Activated CD8-positive, alpha-beta memory T cell treated with anti-CD3 and anti-CD28 coated beads for 36 hours (primary cell): Measurements from ENCODE around the gene SNAPIN. TPM values are rescaled to one million over a fixed set of nuclear protein-coding genes. Genes with fewer than 3 reads are reported as not detected.

Experiments used
- CTCF ChIA-PET: fragments of 350-600 bp; sonication (Branson Sonifier 250); formaldehyde crosslinking; loops from one replicate; lab custom pipeline; 2021; ENCODE audit warnings: antibody characterized with exemption; lab: Charles Lee
- POLR2A ChIA-PET: fragments of 350-600 bp; sonication (Branson Sonifier 250); formaldehyde crosslinking; loops from one replicate; lab custom pipeline; 2021; ENCODE audit warnings: antibody characterized with exemption; lab: Charles Lee
- total RNA-seq, 2 experiments: library from RNA; stranded (reverse); gene quantifications; one replicate each; pipeline ENCODE4 v1.2.3, GENCODE V29; 2021

Gene SNAPIN
- 10 to 100 TPM; 34.3 to 34.4 TPM for total RNA-seq

- CTCF ChIA-PET: interaction anchor here (1.0 kb wide), 1 partner anchor 148 kb away, joined by 3 read pairs; no protein-coding TSS in a partner anchor
- POLR2A ChIA-PET: interaction anchor here (0.7 to 1.4 kb wide), 5 partner anchors 9 to 123 kb away, joined by 3 to 10 read pairs (median 3); partner anchors contain the start of genes CHTOP and ILF2
Measured at GRCh38 chr1:153658400-153659174, at the start of gene SNAPIN. Gene SNAPIN, plus strand, starts transcription at chr1:153658703. Its CDS starts 41 bp downstream, at chr1:153658744.

DNA sequence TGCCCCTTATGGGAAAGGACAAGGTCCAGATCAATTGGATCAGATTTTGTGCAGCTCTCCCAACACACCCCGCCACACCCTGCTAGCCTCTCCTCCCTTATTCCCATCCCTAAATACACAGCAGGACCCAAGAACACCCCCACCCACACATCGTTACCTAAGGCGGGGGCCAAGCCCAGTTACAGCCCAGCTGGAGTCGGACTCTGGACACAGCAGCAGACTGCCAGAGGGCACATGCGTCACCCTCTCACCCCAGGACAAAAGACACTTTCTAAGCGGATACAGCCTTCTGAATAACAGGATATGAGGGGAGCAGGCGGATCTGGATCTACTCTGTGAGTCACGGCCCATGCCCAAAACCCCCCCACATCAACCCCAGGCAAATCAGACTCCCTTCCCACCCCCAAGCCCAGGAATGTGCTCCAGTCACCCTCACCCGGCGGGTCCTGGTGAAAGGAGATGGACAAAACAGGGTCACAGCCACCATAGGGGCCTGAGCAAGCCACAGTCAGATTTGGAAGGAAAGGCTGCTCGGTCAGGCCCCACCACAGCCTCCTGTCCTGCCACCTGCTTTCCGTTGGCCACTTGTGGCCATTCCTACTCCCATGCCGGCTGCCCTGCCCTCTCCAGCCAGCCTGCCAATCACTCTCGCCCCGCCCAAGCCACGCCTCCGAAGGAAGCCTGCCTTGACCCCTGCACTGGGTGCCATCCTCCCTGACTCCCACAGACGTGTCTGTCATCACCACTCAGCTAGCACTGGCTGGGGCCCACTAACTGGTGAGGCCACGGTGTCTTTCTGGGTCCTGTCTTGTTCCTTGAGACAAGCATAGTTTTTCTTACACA, 49.5 kb upstream of the SNAPIN start:
- ChIA-PET CTCF (no interaction called here), POLR2A (no interaction called here)

- POLR2A ChIA-PET: no interaction called here
- CTCF ChIA-PET: no interaction called here
Measured at GRCh38 chr1:153609585-153609907, 49.0 kb upstream of the SNAPIN start.

GRCh38 chr1:153610334-153610733, 48.2 kb upstream of the SNAPIN start:
- CTCF ChIA-PET: no interaction called here
- POLR2A ChIA-PET: no interaction called here

GRCh38 chr1:153610811-153611301, 47.6 kb upstream of the SNAPIN start:
- CTCF ChIA-PET: no interaction called here
- POLR2A ChIA-PET: no interaction called here

DNA sequence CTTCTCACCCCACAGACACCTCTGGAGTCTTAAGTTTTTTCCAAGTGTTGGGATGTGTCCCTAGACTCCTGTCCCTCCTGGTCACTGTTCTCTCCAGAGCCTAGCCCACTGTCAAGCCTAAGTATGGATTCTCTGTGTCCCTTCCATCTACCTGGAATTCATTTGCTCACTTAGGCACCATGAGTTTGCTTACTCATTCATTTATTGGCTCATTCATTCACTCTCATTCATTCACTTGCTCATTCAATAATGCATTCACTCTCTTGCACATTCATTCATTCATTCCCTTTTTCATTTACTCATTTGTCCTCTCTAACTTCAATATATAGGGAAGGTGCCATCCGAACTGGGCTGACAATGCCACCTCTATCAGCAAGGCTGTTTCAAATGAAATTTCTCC, 47.1 kb upstream of the SNAPIN start:
- ChIA-PET CTCF (interaction anchor here (1.3 kb wide), 1 partner anchor 11 kb away, joined by 4 read pairs; no protein-coding TSS in a partner anchor), POLR2A (no interaction called here)

DNA sequence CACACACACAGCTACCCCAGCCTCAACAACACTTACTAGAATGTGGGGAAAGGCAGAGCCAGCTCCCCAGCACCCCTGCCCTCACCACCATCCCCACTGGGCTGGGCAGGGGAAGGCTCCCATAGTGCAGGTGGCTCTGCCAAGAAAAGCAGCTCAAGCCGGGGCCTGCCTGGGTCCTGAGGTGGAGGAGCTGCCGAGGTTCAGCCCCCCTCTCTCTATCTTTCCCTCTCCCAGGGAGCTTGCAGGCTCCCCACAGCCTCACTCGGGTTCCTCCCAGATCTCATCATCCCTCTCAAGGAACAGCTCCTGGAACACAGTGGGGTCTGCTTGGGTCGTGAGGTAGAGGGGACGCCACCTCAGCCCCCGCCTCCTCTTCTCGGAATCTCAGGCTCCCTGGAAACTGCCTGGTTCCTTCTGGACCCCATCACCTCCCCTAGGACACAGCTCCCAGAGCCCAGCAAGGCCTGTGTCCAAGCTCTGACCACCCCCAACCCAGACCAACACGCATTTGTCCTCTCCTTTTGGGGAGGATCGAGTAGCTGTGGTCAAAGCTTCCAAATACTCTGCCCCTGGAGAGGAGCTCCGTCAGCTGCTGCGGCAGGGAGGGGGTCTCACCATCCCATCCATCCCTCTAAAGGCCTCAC, 46.3 kb upstream of the SNAPIN start:
- ChIA-PET POLR2A (no interaction called here), CTCF (interaction anchor here (1.3 kb wide), 1 partner anchor 10 kb away, joined by 4 read pairs; no protein-coding TSS in a partner anchor)

DNA sequence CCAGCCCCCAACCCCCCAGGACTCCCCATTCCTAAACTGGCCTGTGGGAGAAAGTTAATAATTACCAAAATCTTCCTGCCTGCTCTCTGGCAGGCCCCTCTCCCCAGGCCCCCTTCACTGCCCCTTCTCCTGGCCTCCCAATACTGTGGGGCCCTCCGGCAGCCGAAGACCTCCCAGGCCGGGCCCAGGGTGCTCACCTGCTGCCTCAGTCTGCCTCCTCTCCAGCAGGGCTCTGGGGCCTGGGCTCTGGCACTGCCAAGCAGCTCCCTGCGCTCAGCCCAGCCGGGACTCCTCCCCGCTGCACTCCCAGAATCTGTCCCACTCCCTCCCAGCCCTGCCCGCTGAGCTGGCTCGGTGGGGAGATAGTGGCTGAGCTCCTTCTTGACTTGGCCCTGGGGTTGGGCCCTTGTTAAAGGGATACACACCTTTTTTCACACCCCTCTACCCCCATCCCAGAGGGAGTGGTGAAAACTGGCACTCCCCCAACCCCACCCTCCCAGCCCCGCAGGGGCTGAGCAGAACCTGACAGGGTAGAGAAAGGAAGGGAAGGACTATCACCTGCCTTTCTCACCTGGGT, 45.7 kb upstream of the SNAPIN start, which contains the start of gene S100A16:
TSS of gene S100A16 (minus strand) at position 383 of the 577 bp plus-strand sequence. CDS start 4,986 bp downstream, outside the sequence.
- ChIA-PET CTCF (no interaction called here), POLR2A (no interaction called here)

DNA sequence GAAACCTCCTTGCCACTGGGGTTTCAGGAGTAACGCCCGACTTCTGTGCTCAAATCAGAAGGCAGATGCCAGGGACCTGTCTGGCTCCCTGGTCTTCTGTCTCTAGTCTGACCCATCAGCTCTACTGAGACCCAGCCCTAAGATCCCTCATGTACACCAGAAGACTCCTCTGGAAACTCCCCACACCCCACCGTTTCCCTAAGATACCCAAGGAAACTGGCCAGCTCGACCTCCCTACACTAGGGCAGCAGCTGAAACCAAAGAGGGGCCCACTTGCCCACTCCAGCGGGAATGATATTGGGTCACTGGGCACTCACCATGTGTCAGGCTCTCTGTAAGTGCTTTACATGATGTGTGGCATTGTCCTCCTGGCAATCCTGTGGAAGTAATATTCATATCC, 45.1 kb upstream of the SNAPIN start:
- POLR2A ChIA-PET: no interaction called here
- CTCF ChIA-PET: no interaction called here

DNA sequence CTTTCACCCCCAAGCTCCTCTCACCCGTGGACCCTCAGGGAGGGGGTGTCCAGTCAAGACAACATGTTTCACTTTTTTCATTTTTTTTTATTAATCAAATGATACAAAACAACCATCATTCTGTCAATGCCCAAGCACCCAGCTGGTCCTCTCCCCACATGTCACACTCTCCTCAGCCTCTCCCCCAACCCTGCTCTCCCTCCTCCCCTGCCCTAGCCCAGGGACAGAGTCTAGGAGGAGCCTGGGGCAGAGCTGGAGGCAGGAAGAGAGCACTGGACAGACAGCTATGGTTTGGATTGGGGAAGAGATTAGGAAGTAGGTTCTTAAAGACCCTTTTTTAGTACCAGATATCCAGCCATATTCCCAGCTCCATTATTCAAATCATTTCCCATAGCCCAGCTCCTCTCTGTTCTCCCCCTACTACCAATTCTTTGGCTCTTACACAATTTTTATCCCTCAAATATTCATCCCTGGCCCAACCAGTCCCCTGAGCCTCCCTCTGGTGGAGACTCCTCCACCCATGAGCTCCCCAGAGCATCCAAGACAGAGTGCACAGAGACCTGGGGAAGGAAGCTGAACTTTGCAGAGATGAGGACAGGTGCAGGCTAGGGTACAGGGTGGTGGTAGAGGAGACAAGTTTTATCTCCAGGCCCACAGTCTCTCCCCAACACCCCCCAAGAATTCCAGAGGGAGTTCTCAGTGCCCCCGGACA, 44.2 kb upstream of the SNAPIN start:
- ChIA-PET POLR2A (no interaction called here), CTCF (no interaction called here)

- POLR2A ChIA-PET: no interaction called here
- CTCF ChIA-PET: no interaction called here
Measured at GRCh38 chr1:153614906-153615305, 43.6 kb upstream of the SNAPIN start.

DNA sequence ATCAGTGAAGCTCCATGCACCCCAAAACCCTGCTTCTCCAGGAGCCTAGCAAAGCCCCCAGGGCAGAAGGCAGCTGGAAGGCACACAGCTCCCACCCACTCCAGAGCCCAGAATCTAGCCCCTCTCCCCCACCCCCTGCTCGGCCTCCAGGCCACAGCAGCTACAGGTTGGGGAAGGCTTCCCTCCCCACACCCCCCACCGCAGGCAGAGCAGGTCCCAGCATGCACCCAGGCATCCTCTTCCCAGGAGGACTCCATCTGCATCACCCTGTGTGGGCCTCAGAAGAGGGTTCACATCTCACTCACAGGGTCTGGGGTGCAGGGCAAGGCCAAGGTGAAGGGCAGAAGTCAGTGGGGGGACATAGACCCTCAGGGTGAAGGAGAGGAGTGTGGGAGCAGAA, 43.1 kb upstream of the SNAPIN start:
- ChIA-PET POLR2A (interaction anchor here (1.2 kb wide), 1 partner anchor 18 kb away, joined by 3 read pairs; the partner anchor contains the start of gene CHTOP), CTCF (no interaction called here)

GRCh38 chr1:153616144-153616916, 42.2 kb upstream of the SNAPIN start, which contains the start of gene S100A14:
Gene S100A14, minus strand, starts transcription at chr1:153616325. Its CDS starts 467 bp downstream, at chr1:153615858.
- ChIA-PET POLR2A (interaction anchor here (1.2 kb wide), 1 partner anchor 17 kb away, joined by 3 read pairs; the partner anchor contains the start of gene CHTOP), CTCF (no interaction called here)

- CTCF ChIA-PET: no interaction called here
- POLR2A ChIA-PET: no interaction called here
Measured at GRCh38 chr1:153616917-153617311, 41.6 kb upstream of the SNAPIN start.

GRCh38 chr1:153617663-153618062, 40.8 kb upstream of the SNAPIN start:
- POLR2A ChIA-PET: no interaction called here
- CTCF ChIA-PET: interaction anchor here (1.8 kb wide), 1 partner anchor 10 kb away, joined by 4 read pairs; the partner anchor contains the start of gene S100A13

- CTCF ChIA-PET: interaction anchor here (1.1 to 1.8 kb wide), 2 partner anchors 8 to 47 kb away, joined by 3 to 4 read pairs; partner anchors contain the start of gene S100A13
- POLR2A ChIA-PET: no interaction called here
Measured at GRCh38 chr1:153619171-153619570, 39.3 kb upstream of the SNAPIN start.

GRCh38 chr1:153623101-153623500, 35.4 kb upstream of the SNAPIN start:
- ChIA-PET POLR2A (no interaction called here), CTCF (interaction anchor here (1.0 to 1.6 kb wide), 2 partner anchors 11 to 112 kb away, joined by 4 read pairs; partner anchors contain the start of gene CHTOP)
